HepG2 (cell line): ENCODE results near the gene C2. TPM values are rescaled to one million over a fixed set of nuclear protein-coding genes. Genes with fewer than 3 reads are reported as not detected.

ENCODE experiments used
- CCAR2 ChIP-seq: fragments of 200-400 bp; formaldehyde crosslinking; optimal IDR thresholded peaks from 2 replicates; pipeline ENCODE3; 2018; ENCODE audit warnings: low read depth, mild to moderate bottlenecking, low read length, moderate library complexity
- ELF3 ChIP-seq: IDR thresholded peaks from 2 replicates; pipeline ENCODE4 v1.6.1; 2016; ENCODE audit warnings: missing genetic modification reagents, missing compliant biosample characterization
- EP300 ChIP-seq, 3 experiments: sonication (generic) in 1 of 3; formaldehyde crosslinking in 1 of 3; IDR thresholded peaks; 2 replicates each; pipeline versions ENCODE4 v1.5.1 to v1.6.1; 2011 to 2020; ENCODE audit warnings: low read depth in 2 of 3, low read length in 2 of 3, borderline replicate concordance in 1 of 3, improper control_type of control experiment in 1 of 3, mild to moderate bottlenecking in 1 of 3, missing genetic modification reagents in 1 of 3, moderate library complexity in 1 of 3
- GLI4 ChIP-seq: sonication (generic); formaldehyde crosslinking; IDR thresholded peaks from 2 replicates; pipeline ENCODE4 v1.5.1; 2020; ENCODE audit warnings: missing genetic modification reagents, mild to moderate bottlenecking, moderate library complexity, borderline replicate concordance
- HMGXB3 ChIP-seq: sonication (generic); formaldehyde crosslinking; IDR thresholded peaks from 2 replicates; pipeline ENCODE4 v1.4.0; 2020; ENCODE audit warnings: missing genetic modification reagents, borderline replicate concordance
- MXD4 ChIP-seq: IDR thresholded peaks from 2 replicates; pipeline ENCODE4 v1.6.1; 2016; ENCODE audit warnings: mild to moderate bottlenecking, missing biosample characterization, missing genetic modification reagents
- PRDM10 ChIP-seq: sonication (generic); formaldehyde crosslinking; IDR thresholded peaks from 2 replicates; pipeline ENCODE4 v1.4.0; 2020; ENCODE audit warnings: low read depth, missing genetic modification reagents
- RELA ChIP-seq: sonication (generic); formaldehyde crosslinking; IDR thresholded peaks from 2 replicates; pipeline ENCODE4 v1.4.0; 2020; ENCODE audit warnings: missing genetic modification reagents
- SAFB2 ChIP-seq: sonication (generic); formaldehyde crosslinking; IDR thresholded peaks from 2 replicates; pipeline ENCODE4 v1.5.1; 2020; ENCODE audit warnings: missing genetic modification reagents, low read depth, mild to moderate bottlenecking, borderline replicate concordance
- TEF ChIP-seq: sonication (generic); formaldehyde crosslinking; IDR thresholded peaks from 2 replicates; pipeline ENCODE4 v1.5.0; 2020; ENCODE audit warnings: missing genetic modification reagents
- TFAP4 ChIP-seq: sonication (generic); IDR thresholded peaks from 2 replicates; pipeline ENCODE4 v1.6.1; 2016; ENCODE audit warnings: low read depth, borderline replicate concordance
- TOE1 ChIP-seq: sonication (generic); formaldehyde crosslinking; IDR thresholded peaks from 2 replicates; pipeline ENCODE4 v1.4.0; 2020; ENCODE audit warnings: mild to moderate bottlenecking, missing genetic modification reagents
- U2AF1 ChIP-seq: fragments of 200-400 bp; formaldehyde crosslinking; optimal IDR thresholded peaks from 2 replicates; pipeline ENCODE3; 2017; ENCODE audit warnings: mild to moderate bottlenecking, low read depth, low read length
- XRCC5 ChIP-seq: fragments of 200-400 bp; formaldehyde crosslinking; optimal IDR thresholded peaks from 2 replicates; pipeline ENCODE3; 2017; ENCODE audit warnings: mild to moderate bottlenecking, low read length
- ZBTB1 ChIP-seq: sonication (generic); formaldehyde crosslinking; IDR thresholded peaks from 2 replicates; pipeline ENCODE4 v1.4.0; 2020; ENCODE audit warnings: missing genetic modification reagents, borderline replicate concordance
- ZBTB38 ChIP-seq: sonication (generic); formaldehyde crosslinking; IDR thresholded peaks from 2 replicates; pipeline ENCODE4 v1.5.1; 2020; ENCODE audit warnings: mild to moderate bottlenecking, missing genetic modification reagents
- ZNF580 ChIP-seq: IDR thresholded peaks from 2 replicates; pipeline ENCODE4 v1.6.1; 2016; ENCODE audit warnings: low read depth, borderline replicate concordance
- ZNF616 ChIP-seq: sonication (generic); formaldehyde crosslinking; IDR thresholded peaks from 2 replicates; pipeline ENCODE4 v1.5.0; 2020; ENCODE audit warnings: low read depth, mild to moderate bottlenecking, missing genetic modification reagents
- polyA plus RNA-seq, 8 experiments: library from polyadenylated mRNA; depleted of rRNA in 3 of 8; stranded (reverse) in 7 of 8; unstranded in 1 of 8; fragments of >200 nt; fragmentation: Illumina TruSeq in 4 of 8; extraction: Trizol in 4 of 8; gene quantifications; 2 replicates each; pipeline versions ENCODE4 v1.2.1 to v1.2.3, GENCODE V29; 2011 to 2016; ENCODE audit warnings: low read depth in 4 of 8, missing spikeins in 1 of 8, mixed read lengths in 1 of 8; ENCODE audit not compliant: insufficient read depth in 1 of 8
- total RNA-seq, 5 experiments: library from RNA; depleted of rRNA; stranded (reverse); fragments of >200 nt; fragmentation: Illumina TruSeq; extraction: Trizol; gene quantifications; 2 replicates each; pipeline ENCODE4 v1.2.3, GENCODE V29; 2016; ENCODE audit warnings: low read depth in 1 of 5

C2 gene
- total and polyA plus RNA-seq, 2 of the 13 experiments (the other 11 are each of a cell fraction or from before 2014, with no cell fraction given), result 165 to 307 TPM

- no peak for TF ChIP-seq PRDM10 (CRISPR knock-in tag)
- TF ChIP-seq ZBTB1, result no peak
- TF ChIP-seq ELF3 (CRISPR knock-in tag), result peak; percentile 37; the same call in 1 of the 2 replicates
- TF ChIP-seq MXD4 (CRISPR knock-in tag), result no peak
- TF ChIP-seq ZBTB38 (CRISPR knock-in tag), result no peak
- TF ChIP-seq ZNF580 (CRISPR knock-in tag), result peak; percentile 59; the same call in 1 of the 2 replicates
- no peak for TF ChIP-seq TEF
- no peak; the same call in 1 of the 2 replicates for TF ChIP-seq SAFB2
- no peak for TF ChIP-seq TFAP4
- TF ChIP-seq ZNF616, result no peak
- TF ChIP-seq U2AF1, result no peak
- no peak for TF ChIP-seq RELA
- no peak for TF ChIP-seq HMGXB3 (CRISPR knock-in tag)
- no peak for TF ChIP-seq EP300 (IDR thresholded peaks at IDR 0.05; ENCODE audit: low read depth in 2 of 2, low read length in 2 of 2)
- TF ChIP-seq EP300 (CRISPR knock-in tag; IDR thresholded peaks at IDR 0.05; ENCODE audit: borderline replicate concordance), result no peak
- TF ChIP-seq GLI4 (CRISPR knock-in tag), result no peak
- TF ChIP-seq TOE1 (CRISPR knock-in tag), result no peak
- TF ChIP-seq XRCC5, result peak; percentile 81
- TF ChIP-seq CCAR2, result no peak
Measured at GRCh38 chr6:31952140-31952805, 24.8 kb downstream of the C2 start (continued).
